H4 (cell line): ENCODE results near the gene CDK5. TPM values are rescaled to one million over a fixed set of nuclear protein-coding genes. Genes with fewer than 3 reads are reported as not detected.

Experiments
- DNase-seq: peaks from one replicate; pipeline ENCODE4 v3.0.0-alpha.2; 2015; ENCODE audit warnings: low spot score
- total RNA-seq: library from RNA; depleted of rRNA; stranded (reverse); fragments of >200 nt; shearing (Covaris generic); gene quantifications from 2 replicates; pipeline ENCODE4 v1.2.3, GENCODE V29; 2014; rRNA removed

CDK5 gene
- 43.8 and 46.0 TPM in 2 replicates for total RNA-seq

- DNase-seq, result no peak
Measured at GRCh38 chr7:151057506-151057988, at the start of gene CDK5. TSS of gene CDK5 (minus strand) at chr7:151057897. CDS start at chr7:151057848, 49 bp downstream.

- no peak for DNase-seq
Measured at GRCh38 chr7:151104411-151105235, 46.9 kb upstream of the CDK5 start.

GRCh38 chr7:151103973-151104372 is 46.3 kb upstream of the CDK5 start:
- no peak for DNase-seq

- DNase-seq, result no peak
Measured at GRCh38 chr7:151102991-151103390, 45.3 kb upstream of the CDK5 start.

- no peak for DNase-seq
Measured at GRCh38 chr7:151101621-151102396, 44.1 kb upstream of the CDK5 start.

GRCh38 chr7:151100921-151101320 is 43.2 kb upstream of the CDK5 start:
- no peak for DNase-seq

- DNase-seq, result no peak
Measured at GRCh38 chr7:151099486-151100211, 42.0 kb upstream of the CDK5 start.

GRCh38 chr7:151095828-151096475 is 38.3 kb upstream of the CDK5 start:
- DNase-seq, result no peak

- no peak for DNase-seq
Measured at GRCh38 chr7:151095123-151095797, 37.6 kb upstream of the CDK5 start.

- DNase-seq, result no peak
Measured at GRCh38 chr7:151094675-151095074, 37.0 kb upstream of the CDK5 start.

- no peak for DNase-seq
Measured at GRCh38 chr7:151093748-151094147, 36.1 kb upstream of the CDK5 start.

GRCh38 chr7:151091988-151092387 is 34.3 kb upstream of the CDK5 start:
- DNase-seq, result no peak

GRCh38 chr7:151091431-151091830 is 33.7 kb upstream of the CDK5 start:
- DNase-seq, result no peak

GRCh38 chr7:151091003-151091402 is 33.3 kb upstream of the CDK5 start:
- DNase-seq, result no peak

- no peak for DNase-seq
Measured at GRCh38 chr7:151089893-151090730, 32.4 kb upstream of the CDK5 start.

GRCh38 chr7:151088856-151089699 is 31.4 kb upstream of the CDK5 start:
- DNase-seq, result peak; percentile 99

- no peak for DNase-seq
Measured at GRCh38 chr7:151088019-151088855, 30.5 kb upstream of the CDK5 start.
